Body of pancreas (tissue), 4 donors: ENCODE measurements around the gene C1QTNF6.

Experiments used
- CTCF ChIP-seq, 7 experiments: fragments of 450-650 bp in 4 of 7; fragments of 200-600 bp in 3 of 7; sonication (generic) in 3 of 7; IDR thresholded peaks; one replicate each; pipeline ENCODE4 v1.5.1; 2016 to 2019; ENCODE audit warnings: antibody characterized with exemption in 7 of 7
- POLR2A ChIP-seq, 3 donors: fragments of 450-650 bp; IDR thresholded peaks; one replicate each; pipeline ENCODE4 v1.6.1; 2016; ENCODE audit warnings: antibody characterized with exemption in 3 of 3, mild to moderate bottlenecking in 2 of 3

DNA sequence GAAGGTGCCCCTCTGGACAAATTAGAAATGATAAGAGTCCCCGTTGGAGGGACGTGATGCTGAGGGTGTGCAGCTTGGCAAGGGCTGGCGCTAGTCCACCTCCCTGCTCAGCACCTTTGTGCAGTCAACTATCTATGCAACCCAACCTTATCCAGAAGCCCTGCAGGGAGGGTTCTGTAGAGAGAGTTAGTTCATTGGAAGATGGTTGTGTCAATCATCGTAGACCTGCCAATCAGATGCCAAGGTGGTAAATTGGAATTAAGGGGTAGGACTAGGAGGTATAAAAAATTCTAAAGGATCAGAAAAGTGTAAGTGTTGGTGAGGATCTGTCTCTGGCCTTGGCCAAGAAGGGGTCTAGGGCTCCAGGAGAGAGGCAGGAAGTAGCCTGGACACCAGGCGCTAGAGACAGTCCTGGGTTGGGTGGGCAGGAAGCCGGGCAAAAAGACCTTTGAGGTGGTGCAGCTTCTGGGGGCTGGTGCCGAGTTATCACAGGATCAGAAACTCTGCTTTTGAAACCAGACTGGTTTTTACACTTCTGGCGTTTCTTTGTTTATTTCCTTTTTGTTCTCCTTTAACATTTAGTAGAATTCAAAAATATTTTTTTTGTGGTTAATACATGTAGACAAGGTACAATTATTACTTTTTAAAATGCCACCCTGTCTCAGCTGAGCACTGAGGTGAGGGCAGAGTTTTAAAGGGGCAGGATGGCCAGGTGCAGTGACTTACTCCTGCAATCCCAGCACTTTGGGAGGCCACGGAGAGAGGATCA is 1.6 kb downstream of the C1QTNF6 start:
- no peak for TF ChIP-seq CTCF (IDR thresholded peaks at IDR 0.05)
- TF ChIP-seq POLR2A (IDR thresholded peaks at IDR 0.05), result no peak
